BJ (cell line): Measurements from ENCODE around the gene FAM98B. TPM values are rescaled to one million over a fixed set of nuclear protein-coding genes. Genes with fewer than 3 reads are reported as not detected.

Experiments used
- CTCF ChIA-PET: fragments of 350-600 bp; formaldehyde crosslinking; extraction: SDS; loops from one replicate; lab custom pipeline; 2021; ENCODE audit warnings: antibody characterized with exemption, inconsistent platforms; lab: Yijun Ruan, JAX
- POLR2A ChIA-PET: fragments of 300-600 bp; sonication (Branson Sonifier 250); formaldehyde crosslinking; extraction: SDS; loops from one replicate; lab custom pipeline; 2021; ENCODE audit warnings: antibody characterized with exemption; lab: Charles Lee
- DNase-seq: peaks from one replicate; pipeline ENCODE4 v3.0.0-alpha.2; 2011; ENCODE audit warnings: low read depth
- H3K27me3 ChIP-seq: 2 replicates; pipeline ENCODE4 v1.6.0; 2011; ENCODE audit warnings: low read length; ENCODE audit not compliant: control insufficient read depth, insufficient read depth
- H3K36me3 ChIP-seq: 2 replicates; pipeline ENCODE4 v1.5.1; 2011; ENCODE audit warnings: low read length; ENCODE audit not compliant: control insufficient read depth, insufficient read depth
- H3K4me3 ChIP-seq: 2 replicates; pipeline ENCODE4 v1.5.1; 2011; ENCODE audit warnings: low read depth, mild to moderate bottlenecking, control low read depth, low read length
- polyA plus RNA-seq: library from polyadenylated mRNA; depleted of rRNA; stranded (reverse); fragments of >200 nt; gene quantifications from 2 replicates; pipeline ENCODE4 v1.2.3, GENCODE V29; 2011
- TF ChIP-seq, protein P1 (sequence below): IDR thresholded peaks from 2 replicates; pipeline ENCODE4 v1.5.1; 2011; ENCODE audit warnings: low read depth, mild to moderate bottlenecking, control low read depth, inconsistent platforms, low read length, moderate library complexity; ENCODE audit not compliant: insufficient read depth

Gene FAM98B
- polyA plus RNA-seq, 1 experiment, result 4.9 TPM

DNA sequence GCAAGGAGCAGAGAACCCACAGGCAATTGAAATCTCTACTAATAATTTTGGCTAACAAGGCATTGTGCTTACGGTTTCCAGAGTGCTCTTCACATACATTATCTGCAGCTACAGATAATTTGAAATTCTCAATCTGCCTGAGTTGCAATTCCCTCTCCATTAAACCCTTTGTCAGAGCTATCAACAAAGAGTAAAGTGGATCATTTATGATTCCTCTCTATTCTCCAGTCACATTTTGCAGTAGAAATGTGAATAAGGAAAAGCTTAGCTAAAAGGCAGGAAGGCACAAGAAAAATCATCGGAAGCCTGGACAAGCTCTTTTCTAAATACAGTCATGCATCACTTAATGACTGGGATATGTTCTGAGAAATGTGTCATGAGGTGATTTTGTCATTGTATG, 49.6 kb downstream of the FAM98B start:
- Histone ChIP-seq H3K4me3 (no peak overlapping the region), H3K27me3 (no peaks in the 10 kb centered on the region), H3K36me3 (peaks cover 2% of the 10 kb centered on the region; the same call in 1 of the 2 replicates)
- POLR2A ChIA-PET, result no interaction called here
- DNase-seq, result no peak
- CTCF ChIA-PET, result interaction anchor here (1.1 to 1.7 kb wide), 3 partner anchors 10 to 13 kb away, joined by 3 read pairs; no protein-coding TSS in a partner anchor
- TF ChIP-seq, protein P1, sequence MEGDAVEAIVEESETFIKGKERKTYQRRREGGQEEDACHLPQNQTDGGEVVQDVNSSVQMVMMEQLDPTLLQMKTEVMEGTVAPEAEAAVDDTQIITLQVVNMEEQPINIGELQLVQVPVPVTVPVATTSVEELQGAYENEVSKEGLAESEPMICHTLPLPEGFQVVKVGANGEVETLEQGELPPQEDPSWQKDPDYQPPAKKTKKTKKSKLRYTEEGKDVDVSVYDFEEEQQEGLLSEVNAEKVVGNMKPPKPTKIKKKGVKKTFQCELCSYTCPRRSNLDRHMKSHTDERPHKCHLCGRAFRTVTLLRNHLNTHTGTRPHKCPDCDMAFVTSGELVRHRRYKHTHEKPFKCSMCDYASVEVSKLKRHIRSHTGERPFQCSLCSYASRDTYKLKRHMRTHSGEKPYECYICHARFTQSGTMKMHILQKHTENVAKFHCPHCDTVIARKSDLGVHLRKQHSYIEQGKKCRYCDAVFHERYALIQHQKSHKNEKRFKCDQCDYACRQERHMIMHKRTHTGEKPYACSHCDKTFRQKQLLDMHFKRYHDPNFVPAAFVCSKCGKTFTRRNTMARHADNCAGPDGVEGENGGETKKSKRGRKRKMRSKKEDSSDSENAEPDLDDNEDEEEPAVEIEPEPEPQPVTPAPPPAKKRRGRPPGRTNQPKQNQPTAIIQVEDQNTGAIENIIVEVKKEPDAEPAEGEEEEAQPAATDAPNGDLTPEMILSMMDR, result no peak

DNA sequence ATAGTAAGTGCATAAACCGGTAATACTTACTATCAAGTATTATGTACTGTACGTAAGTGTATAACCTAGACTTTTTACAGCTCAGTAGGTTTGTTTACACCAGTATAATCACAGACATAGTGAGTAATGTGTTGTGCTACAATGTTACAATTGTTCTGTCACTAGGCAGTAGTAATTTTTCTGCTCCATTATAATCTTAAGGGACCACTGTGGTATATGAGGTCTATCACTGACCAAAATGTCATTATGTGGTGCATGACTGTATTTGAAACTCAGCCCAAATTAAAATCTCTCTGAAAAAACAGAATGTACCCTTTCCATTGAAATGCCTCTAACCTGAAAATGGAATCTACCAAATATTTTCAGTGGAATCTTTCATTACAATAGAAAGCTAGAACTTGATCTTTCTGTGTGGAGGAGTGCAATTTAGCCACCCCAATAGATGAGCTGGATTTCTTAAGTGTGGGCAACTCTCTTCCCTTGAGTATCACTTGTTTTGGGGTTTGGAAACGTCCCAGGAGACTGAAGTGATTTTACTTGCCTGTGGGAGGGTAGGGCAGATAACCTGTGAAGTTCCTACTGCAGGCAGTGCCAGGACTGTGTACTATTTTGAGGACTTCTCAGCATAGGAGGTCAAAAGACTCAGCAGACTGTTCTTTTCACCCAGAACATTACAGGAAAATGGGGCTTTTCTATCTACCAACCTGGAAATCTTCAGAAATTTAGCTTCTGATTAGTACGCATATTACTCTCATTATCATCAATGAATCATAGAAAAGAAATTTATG, 50.9 kb downstream of the FAM98B start:
- POLR2A ChIA-PET, result no interaction called here

DNA sequence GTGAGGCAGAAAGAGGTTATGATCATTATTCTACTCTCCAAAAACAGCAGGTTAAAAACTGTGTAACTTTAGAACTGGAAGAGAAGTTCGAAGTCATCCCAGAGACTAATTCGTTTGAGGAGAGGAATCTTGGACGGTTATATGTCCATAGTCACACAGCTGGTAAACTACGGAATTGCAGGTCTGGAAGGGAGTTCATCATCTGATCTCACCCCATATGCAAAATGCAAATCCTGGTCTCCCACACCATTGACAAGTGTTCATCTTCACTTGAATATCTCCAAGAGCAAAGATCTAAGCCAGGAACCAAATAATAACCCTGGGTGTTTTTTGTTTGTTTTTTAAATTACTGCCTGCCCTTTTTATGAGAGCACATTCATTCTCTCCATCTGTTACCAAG, 53.1 kb downstream of the FAM98B start:
- Histone ChIP-seq H3K4me3 (no peak overlapping the region), H3K36me3 (peaks cover 2% of the 10 kb centered on the region; the same call in 1 of the 2 replicates), H3K27me3 (no peaks in the 10 kb centered on the region)
- no peak for DNase-seq
- POLR2A ChIA-PET, result no interaction called here
- TF ChIP-seq, protein P1, result no peak
- CTCF ChIA-PET, result interaction anchor here (0.9 to 1.5 kb wide), 2 partner anchors 8 to 46 kb away, joined by 3 read pairs; no protein-coding TSS in a partner anchor

More for the DNA sequence above, 50.9 kb downstream of the FAM98B start:
- CTCF ChIA-PET, result interaction anchor here (0.9 to 2.2 kb wide), 5 partner anchors 8 to 64 kb away, joined by 3 to 5 read pairs (median 3); no protein-coding TSS in a partner anchor
- Histone ChIP-seq H3K4me3 (no peak overlapping the region), H3K36me3 (peaks cover 2% of the 10 kb centered on the region; the same call in 1 of the 2 replicates), H3K27me3 (no peaks in the 10 kb centered on the region)
- TF ChIP-seq, protein P1, result no peak
- DNase-seq, result no peak

DNA sequence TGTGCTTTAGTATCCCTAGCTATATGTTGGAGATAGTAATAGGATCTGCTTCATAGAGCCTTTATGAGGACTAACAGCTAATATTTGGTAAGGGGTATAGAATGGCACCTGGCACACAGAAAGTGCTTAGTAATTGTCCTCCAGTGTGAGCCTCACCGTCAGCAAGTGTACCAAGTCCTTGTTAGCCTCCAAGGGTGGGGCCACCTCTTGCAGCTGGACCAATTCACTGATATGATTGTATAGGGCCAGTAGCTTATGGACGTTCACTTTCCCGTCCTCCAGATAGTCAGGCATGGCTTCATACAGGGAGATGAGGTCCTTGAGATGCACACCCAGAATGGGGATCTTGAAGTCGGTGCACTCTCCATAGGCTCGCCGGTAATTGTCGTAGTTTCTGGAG, 53.6 kb downstream of the FAM98B start:
- Histone ChIP-seq H3K27me3 (no peaks in the 10 kb centered on the region), H3K4me3 (no peak overlapping the region), H3K36me3 (peaks cover 2% of the 10 kb centered on the region; the same call in 1 of the 2 replicates)
- ChIA-PET CTCF (interaction anchor here (0.9 to 1.5 kb wide), 2 partner anchors 9 to 46 kb away, joined by 3 read pairs; no protein-coding TSS in a partner anchor), POLR2A (no interaction called here)
- TF ChIP-seq, protein P1, result no peak
- DNase-seq, result no peak

DNA sequence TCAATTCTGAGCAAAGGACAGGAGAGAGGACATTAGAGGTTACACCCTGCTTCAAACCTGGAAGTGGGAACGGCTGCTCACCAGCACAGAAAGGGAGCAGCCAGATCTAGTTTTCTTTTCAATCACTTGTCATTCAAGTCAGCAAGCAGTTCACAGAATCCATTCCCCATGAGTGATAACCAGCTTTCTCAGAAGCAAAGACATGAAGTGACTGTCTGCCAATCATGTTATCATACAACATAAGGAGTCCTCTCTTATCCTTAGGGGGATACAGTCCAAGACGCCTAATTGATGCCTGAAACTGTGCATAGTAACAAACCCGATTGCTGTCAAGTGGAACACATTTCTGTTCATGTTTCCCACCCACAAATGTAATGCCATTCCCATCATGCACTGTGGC, 54.7 kb downstream of the FAM98B start:
- ChIA-PET CTCF (no interaction called here), POLR2A (no interaction called here)
- H3K4me3 ChIP-seq, result no peak overlapping the region
- TF ChIP-seq, protein P1, result no peak
- H3K27me3 ChIP-seq, result no peaks in the 10 kb centered on the region
- peaks cover 2% of the 10 kb centered on the region; the same call in 1 of the 2 replicates for H3K36me3 ChIP-seq
- no peak for DNase-seq
